Stimulated activated CD4-positive, alpha-beta T cell treated with anti-CD3 and anti-CD28 coated beads, Interleukin-1b, Interleukin-23, amount 100 ng/mL, for 24 hours (primary cell): ENCODE measurements around the gene TMEM119.
"Not testable (repeated sequence)": the region's sequence is repeated elsewhere in the genome, so short reads cannot be mapped to it uniquely, and the experiment has no call there.

Experiments used
- DNase-seq, 4 experiments: peaks; one replicate each; pipeline ENCODE4 v3.0.0-alpha.2; 2020; ENCODE audit warnings: low read depth in 4 of 4, low spot score in 1 of 4

TMEM119 gene

GRCh38 chr12:108602976-108603704 lies 5.3 kb upstream of the TMEM119 start:
- DNase-seq = no peak

DNA sequence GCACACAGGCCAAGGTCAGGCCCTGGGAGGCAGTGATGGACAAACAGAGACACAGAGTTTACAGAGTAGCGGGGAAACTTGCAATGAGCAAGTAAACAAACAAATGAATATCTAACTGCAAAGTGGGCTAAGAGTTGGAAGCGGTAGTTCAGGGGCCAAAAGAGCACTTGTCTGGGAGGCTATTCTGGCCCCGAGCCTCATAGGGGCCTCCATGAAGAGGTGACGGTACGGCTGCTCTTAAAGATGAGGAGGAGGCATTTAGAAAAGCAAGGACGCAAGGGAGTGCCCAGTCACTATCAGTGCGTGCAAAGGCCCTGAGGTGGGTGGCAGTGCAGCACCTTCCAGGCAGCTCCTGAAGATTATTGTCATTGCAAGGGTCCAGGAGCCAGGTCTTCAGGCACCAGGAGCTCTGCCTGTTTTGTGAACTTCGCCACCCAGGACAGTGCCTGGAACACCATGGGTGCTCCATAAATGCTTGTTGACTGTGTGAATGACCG lies 4.4 kb upstream of the TMEM119 start:
- no peak for DNase-seq

- DNase-seq = no peak
Measured at GRCh38 chr12:108600702-108601007, 2.8 kb upstream of the TMEM119 start.

GRCh38 chr12:108599948-108600701 lies 2.2 kb upstream of the TMEM119 start:
- DNase-seq = no peak

DNA sequence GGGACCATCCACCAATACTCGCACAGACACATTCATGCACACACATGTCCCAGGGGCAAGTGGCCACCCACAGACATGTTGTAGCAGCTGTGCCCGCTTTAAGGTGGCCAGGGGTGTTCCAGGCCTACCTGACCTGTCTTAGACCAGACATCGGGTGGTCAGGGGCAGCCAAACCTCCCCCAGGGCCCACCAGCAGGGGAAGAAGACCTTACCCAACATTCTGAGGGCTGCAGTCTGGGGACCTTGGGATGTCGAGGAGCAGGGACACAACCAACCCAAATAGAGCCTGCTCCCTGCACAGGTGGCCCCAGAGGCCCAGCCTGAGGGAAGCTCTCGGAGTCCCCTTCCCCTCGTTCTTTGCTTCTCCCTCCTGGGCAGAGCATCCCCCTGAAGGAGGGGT lies 1.7 kb upstream of the TMEM119 start:
- DNase-seq = no peak

DNA sequence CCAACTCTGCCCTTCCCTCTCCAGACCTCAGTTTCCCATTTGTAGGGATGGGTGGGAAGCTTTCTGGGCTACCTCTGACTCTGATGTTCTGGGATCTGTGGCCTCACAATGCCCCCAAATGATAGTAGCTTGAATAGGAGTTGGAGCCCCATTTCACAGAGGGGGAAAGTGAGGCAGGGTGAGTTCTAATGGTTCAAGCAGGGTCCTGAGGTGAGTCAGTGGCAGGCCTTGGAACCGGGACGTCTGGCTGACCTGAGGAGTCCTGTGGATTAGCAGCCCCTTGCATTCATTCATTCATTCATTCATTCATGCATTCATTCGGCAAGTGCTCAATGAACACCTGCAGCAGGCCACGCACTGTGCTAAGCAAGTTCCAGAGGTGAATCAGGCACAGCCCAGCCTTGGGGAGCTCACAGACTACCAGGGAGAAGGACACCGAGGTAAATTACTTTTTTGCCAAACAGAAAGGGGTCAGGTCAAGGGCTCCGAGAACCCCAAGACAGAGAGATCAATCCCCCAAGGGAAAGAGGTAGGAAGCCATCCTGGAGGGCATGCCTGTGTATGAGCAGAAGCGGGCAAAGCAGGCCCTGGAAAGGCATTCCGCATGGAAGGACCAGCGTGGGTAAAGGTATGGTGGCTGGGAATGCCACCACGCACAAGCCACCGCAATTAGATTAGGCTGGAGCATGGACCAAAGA lies 818 bp upstream of the TMEM119 start:
- no peak for DNase-seq

DNA sequence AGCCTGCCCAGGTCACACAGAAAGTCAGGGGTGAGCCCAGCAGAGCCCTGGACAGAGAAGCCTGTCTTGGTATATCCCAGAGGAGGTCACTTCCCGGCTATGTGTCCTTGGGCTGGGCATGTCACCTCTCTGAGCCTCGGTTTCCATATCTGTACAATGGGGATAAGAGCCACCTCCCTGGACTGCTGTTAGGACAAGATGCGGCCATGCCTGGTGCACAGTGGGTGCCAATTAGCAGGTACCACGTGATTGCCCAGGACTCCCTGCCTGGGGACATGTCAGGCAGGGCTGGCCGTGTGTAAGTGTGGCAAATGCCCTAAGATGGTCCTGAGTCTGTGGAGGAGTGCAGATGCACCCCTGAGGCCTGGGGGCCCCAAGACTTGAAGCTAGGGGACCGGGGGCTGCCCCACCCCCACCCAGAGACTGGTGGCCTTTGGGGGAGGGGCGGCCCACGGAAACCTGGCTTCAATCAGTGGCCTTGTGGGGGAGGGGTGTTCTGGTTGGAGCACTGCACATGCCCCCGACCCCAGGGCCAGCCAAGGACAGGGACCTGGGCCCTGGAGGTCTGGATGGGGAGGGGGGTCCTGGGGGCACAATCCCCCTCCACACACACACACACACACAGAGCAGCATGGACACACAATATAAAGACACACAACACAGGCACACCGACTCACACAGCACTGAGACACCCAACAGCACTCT lies 878 bp downstream of the TMEM119 start:
- DNase-seq = no peak

- DNase-seq = no peak
Measured at GRCh38 chr12:108595711-108596647, 1.9 kb downstream of the TMEM119 start.

DNA sequence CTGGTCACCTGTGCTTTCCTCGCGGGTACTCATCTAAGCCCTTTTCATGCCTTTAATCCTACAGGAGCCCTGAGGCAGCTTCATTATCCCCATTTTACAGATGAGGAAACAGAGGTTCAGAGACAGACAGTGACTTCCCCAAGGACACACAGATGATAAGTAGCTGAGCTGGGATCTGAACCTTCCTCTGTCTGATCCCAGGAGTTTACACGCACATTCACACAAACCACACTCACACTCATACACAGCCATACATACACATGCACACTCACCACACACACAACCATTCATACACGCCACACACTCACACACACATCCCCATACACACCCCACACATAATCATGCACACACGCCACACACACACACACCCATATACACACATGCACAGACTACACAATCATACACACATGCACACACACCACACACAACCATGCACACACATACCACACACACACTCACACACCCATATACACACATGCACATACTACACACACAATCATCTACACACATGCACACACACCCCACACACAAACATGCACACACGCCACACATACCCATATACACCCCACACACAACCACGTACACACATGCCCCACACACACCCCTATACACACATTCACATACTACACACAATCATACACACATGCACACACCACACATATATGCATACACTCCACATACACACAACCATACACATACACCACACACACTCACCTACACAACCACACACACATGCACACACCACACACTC lies 2.7 kb downstream of the TMEM119 start:
- no peak for DNase-seq

DNA sequence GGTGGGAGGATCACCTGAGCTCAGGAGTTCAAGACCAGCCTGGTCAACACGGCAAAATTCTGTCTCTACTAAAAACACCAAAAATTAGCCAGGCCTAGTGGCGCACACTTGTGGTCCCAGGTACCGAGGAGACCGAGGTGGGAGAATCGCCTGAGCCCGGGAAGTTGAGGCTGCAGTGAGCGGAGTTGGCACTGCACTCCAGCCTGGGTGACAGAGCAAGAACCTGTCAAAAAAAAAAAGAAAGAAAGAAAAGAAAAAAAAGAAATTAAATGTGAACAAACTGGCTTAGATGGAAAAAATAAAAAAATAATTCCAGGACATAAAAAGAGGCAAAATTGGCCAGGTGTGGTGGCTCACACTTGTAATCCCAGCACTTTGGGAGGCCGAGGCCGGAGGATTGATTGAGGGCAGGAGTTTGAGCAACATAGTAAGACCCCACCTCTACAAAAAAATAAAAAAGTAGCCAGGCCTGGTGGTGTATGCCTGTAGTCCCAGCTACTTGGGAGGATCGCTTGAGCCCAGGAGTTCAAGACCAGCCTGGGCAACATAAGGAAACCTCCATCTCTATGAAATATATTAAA lies 3.5 kb downstream of the TMEM119 start:
- DNase-seq = no peak

DNA sequence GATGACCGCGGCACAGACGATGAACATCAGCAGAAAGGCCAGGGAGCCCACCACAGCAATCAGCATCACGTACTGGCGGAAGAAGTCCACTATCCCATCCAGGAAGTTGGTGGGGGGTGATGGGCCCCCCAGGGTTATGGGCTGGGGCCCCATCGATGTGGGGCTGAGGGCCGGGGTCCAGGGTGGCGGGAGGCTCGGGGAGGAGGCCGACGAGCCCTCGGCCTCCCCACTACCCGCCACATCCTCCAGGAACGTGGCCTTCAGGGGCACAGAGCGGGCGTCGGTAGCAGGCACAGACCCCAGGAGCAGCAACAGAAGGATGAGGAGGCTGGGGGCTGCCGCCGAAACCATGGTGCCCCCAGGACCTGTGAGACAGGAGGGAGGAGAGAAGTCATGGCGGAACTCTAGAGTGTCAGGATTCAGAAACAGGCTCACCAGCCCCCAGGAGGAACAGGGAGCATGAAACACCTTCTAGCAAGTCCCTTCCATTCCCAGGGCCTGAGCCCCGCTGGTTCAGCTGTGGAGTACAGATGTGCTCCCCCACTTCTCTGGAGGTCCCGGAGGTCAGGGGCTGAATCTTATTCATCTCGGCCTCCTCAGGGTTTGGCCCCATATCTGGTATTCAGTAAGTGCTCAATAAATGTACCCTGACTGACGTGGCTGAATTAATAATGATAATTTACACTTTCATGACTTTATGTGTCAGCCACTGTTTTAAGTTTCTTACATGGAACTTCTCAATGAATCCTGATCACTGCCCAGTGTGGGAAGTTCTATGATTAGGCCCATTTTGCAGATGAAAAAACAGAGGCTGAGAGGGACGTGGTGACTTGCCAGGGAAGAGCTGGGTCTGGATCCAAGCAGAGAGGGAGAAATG lies 5.6 kb downstream of the TMEM119 start:
- DNase-seq = no peak

- no peak for DNase-seq
Measured at GRCh38 chr12:108591267-108591980, 6.5 kb downstream of the TMEM119 start.

GRCh38 chr12:108590463-108590862 lies 7.4 kb downstream of the TMEM119 start:
- DNase-seq = not testable (repeated sequence)

DNA sequence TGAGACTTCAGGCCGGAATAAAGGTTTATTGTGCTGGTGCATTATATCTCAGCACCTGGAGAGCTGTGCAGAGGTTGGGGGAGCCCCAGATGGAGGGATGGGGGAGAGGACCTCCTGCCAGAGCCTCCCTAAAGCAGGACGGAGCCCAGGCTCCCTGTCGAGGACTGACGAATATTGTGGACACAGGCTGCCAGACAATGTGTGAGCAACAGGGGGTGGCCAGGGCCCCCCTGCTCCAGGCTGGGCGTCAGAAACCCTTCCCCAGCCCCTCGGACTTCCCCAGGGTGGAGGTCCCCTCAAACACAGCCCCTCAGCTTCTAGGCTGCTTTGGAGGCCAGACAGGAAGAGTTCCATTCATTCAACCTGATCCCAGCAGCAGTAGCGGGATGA lies 8.0 kb downstream of the TMEM119 start:
- DNase-seq = no peak

GRCh38 chr12:108589028-108589839 lies 8.7 kb downstream of the TMEM119 start:
- no peak for DNase-seq

DNA sequence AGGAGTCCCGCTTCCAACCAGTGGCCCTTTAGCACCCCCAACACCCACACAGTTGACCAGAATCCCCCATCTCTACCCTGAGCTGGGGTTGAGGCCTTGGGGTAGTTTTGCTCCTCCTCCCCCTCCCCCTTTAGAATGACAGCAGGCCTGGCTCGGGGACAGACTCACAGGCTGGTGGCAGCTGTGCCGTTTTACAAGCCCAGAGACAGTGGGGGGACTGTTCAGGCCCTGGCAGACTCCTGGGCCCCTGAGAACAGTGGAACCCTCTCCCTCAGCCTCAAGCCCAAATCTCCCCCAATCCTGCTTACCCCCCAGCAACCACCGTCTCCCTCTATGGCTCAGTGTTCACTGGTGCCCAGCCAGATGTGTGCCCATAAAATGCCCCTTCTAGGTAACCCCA lies 10.1 kb downstream of the TMEM119 start:
- no peak for DNase-seq

DNA sequence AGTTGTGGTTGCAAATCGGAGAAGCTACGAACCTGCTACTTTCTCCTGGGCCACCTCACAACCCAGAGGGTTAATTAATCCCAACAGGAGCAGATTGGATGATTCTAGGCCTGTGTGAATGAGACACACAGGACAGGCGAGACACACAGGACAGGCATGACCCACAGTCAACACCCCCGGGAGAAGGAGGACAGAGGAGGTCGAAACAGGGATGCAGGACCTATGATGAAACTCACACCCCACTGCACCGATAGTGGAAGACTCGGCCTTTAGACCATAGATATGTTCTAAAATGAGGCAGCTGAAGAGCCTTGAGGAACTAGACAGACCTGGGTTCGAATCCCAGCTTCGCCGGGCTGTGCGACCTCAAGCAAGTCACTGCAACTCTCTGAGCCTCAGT lies 11.6 kb downstream of the TMEM119 start:
- DNase-seq = no peak
